ENCODE measurements around the gene LSM12.

Gene LSM12

DNA sequence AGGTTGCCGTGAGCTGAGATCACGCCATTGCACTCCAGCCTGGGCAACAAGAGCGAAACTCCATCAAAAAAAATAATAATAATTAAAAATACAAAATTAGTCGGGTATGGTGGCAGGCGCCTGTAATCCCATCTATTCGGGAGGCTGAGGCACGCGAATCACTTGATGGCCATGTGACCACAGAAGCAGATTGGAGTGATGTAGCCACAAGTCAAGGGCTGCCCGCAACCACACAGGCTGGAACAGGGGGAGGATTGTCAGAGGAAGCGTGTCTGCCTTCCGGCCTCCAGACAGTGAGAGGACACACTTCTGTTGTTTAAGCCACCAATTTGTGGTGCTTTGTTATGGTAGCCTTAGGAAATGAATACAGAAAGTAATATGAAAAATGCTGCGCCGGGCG is 73.8 kb downstream of the LSM12 start:
- TF ChIP-seq, protein P1, sequence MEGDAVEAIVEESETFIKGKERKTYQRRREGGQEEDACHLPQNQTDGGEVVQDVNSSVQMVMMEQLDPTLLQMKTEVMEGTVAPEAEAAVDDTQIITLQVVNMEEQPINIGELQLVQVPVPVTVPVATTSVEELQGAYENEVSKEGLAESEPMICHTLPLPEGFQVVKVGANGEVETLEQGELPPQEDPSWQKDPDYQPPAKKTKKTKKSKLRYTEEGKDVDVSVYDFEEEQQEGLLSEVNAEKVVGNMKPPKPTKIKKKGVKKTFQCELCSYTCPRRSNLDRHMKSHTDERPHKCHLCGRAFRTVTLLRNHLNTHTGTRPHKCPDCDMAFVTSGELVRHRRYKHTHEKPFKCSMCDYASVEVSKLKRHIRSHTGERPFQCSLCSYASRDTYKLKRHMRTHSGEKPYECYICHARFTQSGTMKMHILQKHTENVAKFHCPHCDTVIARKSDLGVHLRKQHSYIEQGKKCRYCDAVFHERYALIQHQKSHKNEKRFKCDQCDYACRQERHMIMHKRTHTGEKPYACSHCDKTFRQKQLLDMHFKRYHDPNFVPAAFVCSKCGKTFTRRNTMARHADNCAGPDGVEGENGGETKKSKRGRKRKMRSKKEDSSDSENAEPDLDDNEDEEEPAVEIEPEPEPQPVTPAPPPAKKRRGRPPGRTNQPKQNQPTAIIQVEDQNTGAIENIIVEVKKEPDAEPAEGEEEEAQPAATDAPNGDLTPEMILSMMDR (IDR thresholded peaks at IDR 0.05; ENCODE audit: insufficient read depth, low read depth, low read length, missing control alignments), result no peak
- no peak for DNase-seq (ENCODE audit: low read depth)
- no peak overlapping the region for H3K4me3 ChIP-seq (ENCODE audit: low read length)

DNA sequence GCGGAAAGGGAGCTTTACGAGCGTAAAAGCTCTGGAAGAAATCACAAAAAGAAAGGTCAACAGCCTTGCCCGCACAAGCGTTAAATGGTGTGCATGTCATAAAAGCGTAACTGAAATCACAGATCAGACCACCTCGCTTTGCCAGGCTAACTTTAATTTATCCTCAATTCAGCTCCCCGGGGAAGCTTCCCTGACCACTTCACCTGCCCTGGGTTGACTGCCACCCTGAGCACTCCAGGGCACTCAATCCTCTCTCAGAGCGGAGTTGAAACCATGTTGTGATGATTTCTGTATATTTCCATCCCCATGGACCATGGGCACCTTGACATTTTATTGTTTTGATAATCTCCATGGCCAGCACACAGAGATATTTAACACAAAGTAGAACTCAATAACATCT is 78.2 kb downstream of the LSM12 start:
- TF ChIP-seq, protein P1 (IDR thresholded peaks at IDR 0.05; ENCODE audit: insufficient read depth, low read depth, low read length, missing control alignments), result no peak
- no peak for DNase-seq (ENCODE audit: low read depth)
- H3K4me3 ChIP-seq (ENCODE audit: low read length), result no peak overlapping the region

DNA sequence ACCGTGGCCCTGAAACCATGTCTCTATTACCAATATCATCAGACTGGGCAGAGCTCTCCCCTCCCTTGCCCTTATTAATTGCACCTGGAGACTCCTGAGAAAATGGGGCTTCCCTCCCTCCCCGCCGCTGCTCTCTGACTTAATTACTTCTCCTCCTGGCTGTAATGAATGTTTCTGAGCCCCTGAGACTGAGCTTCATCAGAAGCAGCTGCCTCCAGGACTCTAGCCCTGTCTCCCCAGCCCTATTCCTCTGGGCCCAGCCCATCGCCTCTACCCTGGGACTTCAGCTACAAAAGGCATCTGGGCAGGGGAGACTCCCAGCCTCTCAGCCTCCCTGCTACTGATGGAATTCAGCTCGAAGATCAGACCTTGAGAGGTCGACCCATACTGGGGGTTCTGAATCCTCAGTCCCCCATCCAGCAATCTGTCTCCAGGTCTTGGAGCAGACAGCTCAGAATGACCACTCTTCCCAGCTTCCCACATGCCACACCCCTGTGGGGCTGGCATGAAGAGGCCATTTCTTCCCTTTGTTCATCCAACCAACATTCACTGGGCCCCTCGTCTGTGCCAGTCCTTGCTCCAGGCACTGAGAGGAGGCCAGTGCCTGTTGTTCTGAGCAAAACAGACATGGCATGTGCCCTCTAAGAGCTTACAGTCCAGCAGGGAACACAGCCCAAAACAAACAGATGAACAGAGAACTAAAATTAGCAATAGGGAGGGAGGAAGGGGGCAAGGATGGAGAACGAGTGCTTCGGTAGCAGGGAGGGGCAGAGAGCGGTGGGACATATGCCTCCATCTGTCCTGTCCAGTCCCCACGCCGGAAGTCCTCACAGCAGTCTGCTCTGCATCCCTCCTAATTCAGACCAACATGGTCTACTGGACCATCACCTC is 79.1 kb downstream of the LSM12 start:
- TF ChIP-seq, protein P1 (IDR thresholded peaks at IDR 0.05; ENCODE audit: insufficient read depth, low read depth, low read length, missing control alignments), result no peak
- H3K4me3 ChIP-seq (ENCODE audit: low read length), result no peak overlapping the region
- no peak for DNase-seq (ENCODE audit: low read depth)

DNA sequence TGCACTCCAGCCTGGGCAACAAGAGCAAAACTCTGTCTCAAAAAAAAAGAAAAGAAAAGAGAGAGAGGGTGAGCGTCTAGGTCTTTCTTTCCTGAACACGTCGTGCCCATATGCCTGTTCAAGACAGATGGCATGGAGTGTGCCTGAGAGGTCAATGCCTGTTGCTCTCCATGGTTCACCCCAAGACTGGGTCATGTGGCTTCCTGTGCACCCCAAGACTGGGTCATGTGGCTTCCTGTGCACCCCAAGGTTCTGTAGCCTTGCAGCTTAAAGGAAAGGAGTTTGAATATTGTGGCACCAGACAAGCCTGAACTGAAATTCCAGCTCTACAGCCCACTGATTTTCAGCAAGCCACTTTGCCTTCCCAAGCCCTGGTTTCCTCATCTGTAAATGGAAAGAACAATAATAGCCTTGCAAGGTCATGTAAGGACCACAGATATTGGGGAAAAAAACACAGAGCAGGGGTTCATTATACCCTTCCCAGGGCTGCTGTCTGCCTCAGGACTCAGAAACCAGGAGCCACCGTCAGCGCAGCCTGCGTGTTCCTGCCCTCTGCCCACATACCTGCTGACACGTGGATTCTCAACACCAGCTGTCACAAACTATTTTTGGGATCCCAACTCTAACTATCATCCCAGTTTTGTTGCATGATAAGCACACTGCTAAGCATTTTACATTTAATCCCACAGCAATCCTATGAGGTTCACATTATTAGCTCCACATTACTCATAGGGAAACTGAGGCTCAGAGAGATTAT is 80.1 kb downstream of the LSM12 start:
- no peak overlapping the region for H3K4me3 ChIP-seq (ENCODE audit: low read length)
- DNase-seq (ENCODE audit: low read depth), result no peak
- TF ChIP-seq, protein P1 (IDR thresholded peaks at IDR 0.05; ENCODE audit: insufficient read depth, low read depth, low read length, missing control alignments), result no peak

DNA sequence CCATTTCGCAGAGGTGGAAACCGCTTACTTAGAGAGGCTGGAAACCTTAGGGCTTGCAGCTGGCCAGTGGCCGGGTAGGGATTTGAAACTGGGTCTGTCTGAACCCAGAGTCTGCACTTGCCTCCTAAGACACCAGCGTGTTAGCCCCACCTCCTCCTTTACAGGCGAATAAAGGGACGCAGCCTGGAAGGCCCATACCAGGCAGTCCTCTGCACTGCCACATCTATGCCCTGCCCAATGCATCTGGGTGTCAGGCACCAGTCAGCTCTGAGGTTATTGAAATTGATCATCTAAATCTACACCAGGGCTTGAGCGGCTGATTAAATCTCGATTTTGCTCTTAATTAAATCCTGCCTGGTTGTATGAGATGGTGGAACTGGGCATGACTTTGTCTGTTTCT is 82.0 kb downstream of the LSM12 start:
- DNase-seq (ENCODE audit: low read depth), result no peak
- TF ChIP-seq, protein P1 (IDR thresholded peaks at IDR 0.05; ENCODE audit: insufficient read depth, low read depth, low read length, missing control alignments), result no peak
- H3K4me3 ChIP-seq (ENCODE audit: low read length), result no peak overlapping the region
